Skeletal muscle cell (primary cell): Measurements from ENCODE around the gene CALCB.

Source experiments
- DNase-seq: peaks from one replicate; pipeline ENCODE4 v3.0.0-alpha.2; 2010; ENCODE audit warnings: low read depth
- H3K4me3 ChIP-seq: 2 replicates; pipeline ENCODE4 v1.5.1; 2011; ENCODE audit warnings: low read depth, mild to moderate bottlenecking, control low read depth, low read length, moderate library complexity

CALCB gene

DNA sequence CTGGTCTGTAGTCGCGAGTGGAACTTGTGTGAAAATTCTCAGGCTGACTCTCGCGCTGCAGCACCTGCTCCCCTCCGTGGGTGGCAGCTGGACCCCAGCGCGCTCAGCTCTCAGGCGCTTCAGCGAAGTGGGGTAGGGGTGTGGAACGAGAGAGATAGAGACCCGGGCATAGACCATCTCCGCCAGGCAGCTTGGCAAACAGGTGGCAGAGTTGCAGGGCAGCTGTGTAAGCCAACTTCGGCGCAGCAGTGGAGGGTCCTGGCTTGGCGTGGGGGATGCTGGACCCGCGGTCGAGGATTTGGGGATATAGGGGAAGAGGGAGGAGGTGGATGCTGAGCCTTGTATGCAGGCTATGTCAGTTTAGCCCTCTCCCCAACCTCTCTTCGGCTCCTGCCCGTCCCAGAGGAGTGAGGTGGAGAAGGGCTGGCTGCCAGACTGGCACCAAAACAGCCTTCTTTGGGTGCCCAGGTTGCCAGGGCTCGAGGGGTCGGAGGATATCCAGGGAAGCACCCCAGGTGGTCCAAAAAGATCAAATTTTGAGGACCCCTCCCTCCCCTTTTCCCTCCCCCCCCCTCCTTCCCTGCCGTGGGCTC, 746 bp upstream of the CALCB start:
- no peak overlapping the region for H3K4me3 ChIP-seq
- no peak for DNase-seq

DNA sequence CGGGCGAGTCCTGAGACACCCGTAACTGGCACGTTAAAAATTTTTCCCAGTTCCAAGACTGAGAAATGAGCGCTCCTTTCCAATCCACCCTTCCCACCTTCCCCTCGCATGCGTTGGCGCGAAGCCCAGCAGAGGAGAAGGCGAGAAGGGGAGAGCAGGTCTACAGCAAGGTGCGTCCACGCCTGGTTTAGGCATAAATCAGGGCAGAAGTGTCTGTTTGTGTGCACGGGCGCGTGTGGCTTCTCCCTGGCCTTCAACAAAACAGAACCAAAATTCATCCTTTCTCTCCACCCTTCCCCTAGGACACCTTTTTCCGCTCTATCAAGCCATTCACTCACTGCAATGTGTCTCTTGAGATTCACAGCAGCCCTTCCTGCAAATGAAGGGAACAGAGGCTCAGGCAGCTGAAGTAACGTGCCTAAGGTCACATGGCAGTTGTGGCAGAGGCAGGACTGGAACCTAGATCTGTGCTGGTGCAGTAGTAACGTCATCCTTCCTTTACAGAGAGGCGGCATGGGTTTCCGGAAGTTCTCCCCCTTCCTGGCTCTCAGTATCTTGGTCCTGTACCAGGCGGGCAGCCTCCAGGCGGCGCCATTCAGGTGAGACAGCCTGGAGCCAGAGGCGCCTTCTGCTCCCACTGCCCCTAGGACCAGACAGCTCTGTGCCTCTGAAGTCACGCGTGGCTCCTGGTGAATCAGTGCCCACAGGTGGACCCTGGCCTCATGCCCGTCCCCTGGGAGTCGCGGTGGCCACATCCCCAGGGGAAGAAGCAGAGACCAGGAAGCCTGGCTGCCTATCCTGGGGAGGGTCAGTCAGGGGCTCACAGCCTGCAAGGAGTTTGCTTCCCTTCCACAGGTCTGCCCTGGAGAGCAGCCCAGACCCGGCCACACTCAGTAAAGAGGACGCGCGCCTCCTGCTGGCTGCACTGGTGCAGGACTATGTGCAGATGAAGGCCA, 1.1 kb downstream of the CALCB start:
- H3K4me3 ChIP-seq, result peak overlapping the region; percentile 40
- no peak for DNase-seq

DNA sequence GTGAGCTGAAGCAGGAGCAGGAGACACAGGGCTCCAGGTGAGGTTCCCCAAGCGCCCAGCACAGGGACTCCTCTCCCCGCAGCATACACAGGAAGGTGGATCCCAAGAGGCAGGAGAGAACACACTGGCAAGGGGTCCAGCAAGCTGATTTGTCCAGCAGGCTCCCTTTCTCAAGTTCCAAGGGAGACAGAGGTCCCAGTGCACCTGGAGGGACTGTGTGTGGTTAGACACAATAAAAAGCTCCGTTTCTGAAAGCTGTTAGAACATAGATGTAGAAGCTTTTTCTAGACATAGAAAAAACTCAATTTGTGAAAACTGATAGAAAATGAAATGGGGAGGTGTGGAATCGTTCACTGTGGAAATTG, 1.8 kb downstream of the CALCB start:
- no peak overlapping the region for H3K4me3 ChIP-seq
- no peak for DNase-seq

- no peak overlapping the region for H3K4me3 ChIP-seq
- DNase-seq, result no peak
Observed at GRCh38 chr11:15091175-15091574, 17.8 kb downstream of the CALCB start.

GRCh38 chr11:15091625-15092024, 18.2 kb downstream of the CALCB start:
- no peak for DNase-seq
- H3K4me3 ChIP-seq, result no peak overlapping the region

DNA sequence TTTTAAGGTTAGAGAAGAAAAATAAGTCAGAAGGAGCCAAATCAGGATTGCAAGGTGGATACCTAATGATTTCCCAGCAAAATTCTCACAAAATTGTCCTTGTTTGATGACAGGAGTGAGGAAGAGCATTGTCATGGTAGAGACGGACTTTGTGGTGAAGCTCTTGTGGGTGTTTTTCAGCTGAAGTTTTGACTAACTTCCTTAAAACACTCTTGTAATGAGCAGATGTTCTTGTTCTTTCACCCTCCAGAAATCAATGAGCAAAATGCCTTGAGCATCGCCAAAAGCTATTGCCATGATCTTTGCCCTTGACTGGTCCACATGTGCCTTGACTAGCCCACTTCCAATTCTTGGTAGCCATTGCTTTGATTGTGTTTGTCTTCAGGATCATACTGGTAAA, 20.0 kb downstream of the CALCB start:
- DNase-seq, result no peak
- H3K4me3 ChIP-seq, result no peak overlapping the region

DNA sequence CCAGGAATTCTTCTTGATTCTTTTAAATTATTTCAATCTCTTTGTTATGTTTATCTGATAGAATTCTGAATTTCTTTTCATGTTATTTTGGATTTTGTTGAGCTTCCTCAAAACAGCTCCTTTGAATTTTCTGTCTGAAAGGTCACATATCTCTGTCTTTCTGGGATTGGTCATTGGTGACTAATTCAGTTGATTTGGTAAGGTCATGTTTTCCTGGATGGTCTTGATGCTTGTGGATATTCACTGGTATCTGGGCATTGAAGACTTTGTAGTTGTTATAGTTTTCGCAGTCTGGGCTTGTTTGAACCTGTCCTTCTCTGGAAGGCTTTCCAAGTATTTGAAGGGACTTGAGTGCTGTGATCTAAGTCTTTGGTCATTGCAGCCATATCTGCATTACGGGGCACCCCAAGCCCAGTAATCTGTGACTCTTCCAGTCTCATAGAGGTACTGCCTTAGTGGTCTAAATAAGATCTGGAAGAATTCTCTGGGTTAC, 22.4 kb downstream of the CALCB start:
- no peak overlapping the region for H3K4me3 ChIP-seq
- no peak for DNase-seq

DNA sequence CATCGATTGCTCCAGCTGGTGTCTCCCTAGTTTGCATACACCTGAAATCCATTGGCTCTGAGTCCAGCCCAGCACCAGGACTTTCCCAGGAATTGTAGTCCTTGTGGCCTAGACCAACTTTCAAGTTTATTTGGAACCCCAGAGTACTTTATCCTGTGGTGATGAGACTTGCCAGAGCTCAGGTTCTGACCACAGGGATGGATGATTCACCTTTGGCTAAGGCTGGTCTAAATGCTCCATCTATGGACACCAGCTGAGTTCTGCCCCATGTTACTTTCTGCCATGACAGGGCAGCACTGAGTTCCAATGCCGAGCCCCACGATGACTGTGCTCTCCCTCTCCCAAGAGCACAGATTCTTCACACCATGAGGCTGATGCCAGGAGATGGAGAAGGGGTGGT, 24.0 kb downstream of the CALCB start:
- no peak overlapping the region for H3K4me3 ChIP-seq
- DNase-seq, result no peak

GRCh38 chr11:15099267-15099666, 25.9 kb downstream of the CALCB start:
- H3K4me3 ChIP-seq, result no peak overlapping the region
- DNase-seq, result no peak

DNA sequence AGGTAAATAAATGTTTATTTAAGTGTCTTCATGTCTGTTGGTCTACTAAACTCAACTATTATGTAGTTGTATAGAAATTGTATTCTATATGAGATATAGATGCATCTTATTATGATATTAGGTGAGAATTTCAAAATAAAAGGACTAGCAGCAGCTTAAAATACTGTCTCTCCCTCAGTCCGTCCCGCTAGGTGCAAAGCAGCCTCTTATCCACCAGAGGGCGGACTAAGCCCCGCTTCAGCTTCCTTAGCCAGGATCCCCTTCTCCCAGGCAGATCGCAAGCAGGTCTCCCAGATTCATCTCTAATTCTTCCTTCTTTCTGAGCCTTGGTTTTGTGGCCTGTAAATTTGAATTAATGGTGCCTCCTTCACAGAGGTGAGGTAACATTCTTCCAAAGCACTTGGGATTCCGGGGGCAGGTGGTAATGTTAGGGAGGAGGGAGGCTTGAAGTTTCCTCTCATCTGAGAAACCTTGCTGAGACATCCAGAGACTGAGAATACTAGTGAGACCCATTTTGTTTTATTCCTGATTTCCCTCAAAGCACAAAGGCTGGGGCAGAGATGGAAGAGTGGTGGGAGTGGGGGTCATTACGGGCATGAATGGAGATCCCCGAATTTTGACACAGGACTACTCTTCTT, 27.8 kb downstream of the CALCB start:
- DNase-seq, result no peak

GRCh38 chr11:15104166-15104565, 30.8 kb downstream of the CALCB start:
- H3K4me3 ChIP-seq, result no peak overlapping the region
- no peak for DNase-seq

More for the DNA sequence above, 27.8 kb downstream of the CALCB start:
- no peak overlapping the region for H3K4me3 ChIP-seq

DNA sequence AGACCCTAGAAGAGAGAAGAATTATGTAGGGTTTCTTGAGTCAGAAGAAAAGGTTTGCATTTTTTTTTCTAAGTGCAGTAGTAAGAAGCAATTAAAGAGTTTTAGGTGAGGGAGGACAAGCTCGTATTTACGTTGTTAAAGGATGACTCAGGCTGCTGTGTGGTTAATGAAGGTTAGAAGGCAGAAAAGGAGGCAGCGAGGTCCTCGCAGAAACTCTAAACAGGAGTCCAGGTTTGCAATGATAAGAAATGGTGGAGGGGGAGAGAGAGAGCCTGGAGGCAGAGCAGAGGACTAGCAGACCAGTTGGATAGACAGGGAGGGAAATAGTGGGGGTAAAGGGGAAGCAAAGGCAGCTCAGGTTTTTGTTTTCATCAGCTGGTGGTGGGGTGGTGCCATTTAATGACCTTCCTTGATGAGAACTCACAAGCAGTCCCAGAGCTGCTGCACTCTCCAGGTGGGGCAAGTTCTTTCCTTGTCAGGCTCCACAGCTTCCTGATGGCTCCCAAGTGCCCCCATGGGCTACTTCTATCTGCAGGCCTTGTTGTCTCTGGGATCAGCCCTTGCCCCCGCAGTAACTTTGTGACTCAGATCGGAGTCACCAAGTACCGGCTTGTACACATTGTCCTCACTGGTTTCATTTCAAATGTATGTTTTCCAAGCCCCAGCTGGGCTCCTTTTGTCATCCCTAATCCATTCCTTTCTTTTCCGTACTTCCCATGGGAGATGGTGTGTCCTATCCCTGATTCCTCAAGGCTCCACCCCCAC, 33.0 kb downstream of the CALCB start:
- peak; percentile 76 for DNase-seq
- no peak overlapping the region for H3K4me3 ChIP-seq

DNA sequence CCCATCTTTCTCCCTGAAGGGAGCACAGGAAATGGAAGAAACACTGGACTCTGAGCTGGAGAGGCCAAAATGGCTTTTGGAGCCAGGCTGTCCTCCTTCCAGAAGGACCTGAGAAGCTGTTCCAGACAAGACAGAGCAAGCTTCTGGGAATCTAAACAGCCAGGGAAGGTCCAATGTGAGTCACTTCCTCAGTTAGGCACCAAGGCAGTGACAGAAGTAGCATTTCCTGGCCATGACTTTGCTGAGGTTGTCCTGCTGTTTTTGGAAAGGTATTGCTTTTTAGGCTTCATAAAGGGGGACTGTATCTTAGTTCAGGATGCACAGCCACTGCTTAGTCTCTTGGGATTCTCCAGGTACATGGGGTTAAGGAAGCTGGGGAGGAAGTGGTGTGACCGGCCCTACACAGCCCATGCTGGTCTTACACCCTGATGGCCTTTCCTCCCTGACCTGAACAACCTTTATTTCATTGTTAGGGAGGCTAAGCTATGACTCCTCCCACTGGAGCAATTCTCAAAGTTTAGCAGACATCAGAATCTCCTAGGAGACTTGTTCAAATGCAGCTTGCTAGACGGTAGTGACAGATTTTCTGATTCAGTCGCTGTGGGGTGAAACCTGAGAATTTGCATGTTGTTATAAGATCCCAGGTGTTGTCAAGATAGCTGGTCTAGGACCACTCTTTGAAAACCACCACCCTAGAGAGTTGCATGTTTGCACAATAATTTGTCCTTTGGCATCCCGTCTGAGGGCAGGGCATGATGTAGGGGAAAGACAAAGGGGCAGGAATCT, 34.5 kb downstream of the CALCB start:
- no peak for DNase-seq

GRCh38 chr11:15108592-15109130, 35.3 kb downstream of the CALCB start:
- no peak for DNase-seq
- H3K4me3 ChIP-seq, result no peak overlapping the region

More for the DNA sequence above, 34.5 kb downstream of the CALCB start:
- no peak overlapping the region for H3K4me3 ChIP-seq

DNA sequence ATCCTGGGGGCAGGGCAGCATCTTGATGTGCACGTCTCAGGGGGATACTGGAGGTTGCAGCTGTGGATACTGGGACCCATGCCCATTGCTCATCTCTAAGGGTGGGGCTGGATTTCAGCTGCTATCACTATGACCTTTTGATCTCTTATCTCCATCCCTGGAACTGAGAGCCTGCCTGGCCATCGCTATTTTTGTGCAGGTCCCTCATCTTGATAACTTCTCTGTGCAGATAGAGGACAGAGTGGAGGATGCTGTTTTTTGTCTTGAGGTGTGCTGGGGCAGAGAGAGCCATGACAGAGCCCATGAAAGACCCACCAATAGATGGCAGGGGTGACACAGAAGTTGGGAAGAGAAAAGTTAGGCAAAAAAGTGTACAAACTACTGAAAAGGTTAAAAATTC, 36.2 kb downstream of the CALCB start:
- no peak for DNase-seq
- no peak overlapping the region for H3K4me3 ChIP-seq

GRCh38 chr11:15111215-15111614, 37.8 kb downstream of the CALCB start:
- no peak for DNase-seq
- no peak overlapping the region for H3K4me3 ChIP-seq

DNA sequence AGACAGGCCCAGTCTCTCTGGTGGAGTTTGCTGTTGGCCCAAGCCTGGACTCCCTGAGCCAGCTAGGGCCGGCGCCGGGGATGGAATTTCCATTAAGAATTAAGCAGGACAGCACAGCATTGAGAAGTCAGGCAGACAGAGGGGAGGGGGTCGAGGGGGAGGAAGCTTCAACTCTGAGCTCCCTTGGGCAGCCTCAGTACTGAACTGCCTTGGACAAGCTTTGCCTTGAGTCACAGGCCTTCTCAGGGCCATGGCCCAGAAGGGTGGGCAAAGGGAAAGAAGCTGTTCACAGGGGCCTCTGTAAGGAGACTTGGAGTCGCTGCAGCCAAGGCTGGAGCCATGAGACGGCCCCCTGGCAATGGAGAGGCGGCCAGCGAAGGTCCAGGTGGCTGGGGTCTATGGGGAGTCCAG, 38.7 kb downstream of the CALCB start:
- H3K4me3 ChIP-seq, result no peak overlapping the region
- no peak for DNase-seq

- no peak overlapping the region for H3K4me3 ChIP-seq
- no peak for DNase-seq
Observed at GRCh38 chr11:15113381-15113780, 40.0 kb downstream of the CALCB start.
